Erythroblast (primary cell): Measurements from ENCODE around the gene CPPED1.
A peak's percentile ranks its signal among the peaks of the same experiment; 100 is the strongest.
"Not testable (repeated sequence)": the region's sequence is repeated elsewhere in the genome, so short reads cannot be mapped to it uniquely, and the experiment has no call there.

ENCODE experiments used
- DNase-seq, 2 experiments: peaks; one replicate each; lab custom pipeline; 2025; lab: John Stamatoyannopoulos, UW
- GATA1 ChIP-seq: IDR thresholded peaks from 2 replicates; pipeline ENCODE4 v1.6.1; 2011; ENCODE audit warnings: low read depth, mild to moderate bottlenecking, control low read depth, low read length, moderate library complexity
- POLR2A ChIP-seq: IDR thresholded peaks from 2 replicates; pipeline ENCODE4 v1.6.1; 2011; ENCODE audit warnings: mild to moderate bottlenecking, low read length

The CPPED1 gene

GRCh38 chr16:12793120-12793864, 10.4 kb downstream of the CPPED1 start:
- DNase-seq: peak; percentile 67 to 88
- TF ChIP-seq POLR2A (peak; percentile 28), GATA1 (no peak)

- DNase-seq: not testable (repeated sequence)
These were observed 11.2 kb downstream of the CPPED1 start for GRCh38 chr16:12792528-12792927.

GRCh38 chr16:12791340-12791739, 12.3 kb downstream of the CPPED1 start:
- no peak for TF ChIP-seq GATA1
- DNase-seq: peak in 1 of 2 experiments; percentile 17

- no peak for TF ChIP-seq GATA1
- no peak for TF ChIP-seq POLR2A
- no peak for DNase-seq
These were observed 14.9 kb downstream of the CPPED1 start for GRCh38 chr16:12788758-12789157.

GRCh38 chr16:12786081-12786480, 17.6 kb downstream of the CPPED1 start:
- TF ChIP-seq GATA1 (no peak), POLR2A (no peak)
- no peak for DNase-seq

GRCh38 chr16:12784076-12784475, 19.6 kb downstream of the CPPED1 start:
- TF ChIP-seq GATA1 (no peak), POLR2A (no peak)
- peak in 1 of 2 experiments; percentile 29 for DNase-seq

GRCh38 chr16:12781777-12782176, 21.9 kb downstream of the CPPED1 start:
- TF ChIP-seq POLR2A: no peak
- no peak for TF ChIP-seq GATA1
- DNase-seq: no peak

- TF ChIP-seq POLR2A (no peak), GATA1 (no peak)
- no peak for DNase-seq
These were observed 23.2 kb downstream of the CPPED1 start for GRCh38 chr16:12780467-12780866.

- no peak for DNase-seq
- no peak for TF ChIP-seq GATA1
These were observed 25.0 kb downstream of the CPPED1 start for GRCh38 chr16:12778726-12779125.

- TF ChIP-seq GATA1 (no peak), POLR2A (no peak)
- DNase-seq: peak in 1 of 2 experiments; percentile 62
These were observed 27.9 kb downstream of the CPPED1 start for GRCh38 chr16:12775656-12776236.

GRCh38 chr16:12773221-12773620, 30.5 kb downstream of the CPPED1 start:
- TF ChIP-seq POLR2A: no peak
- no peak for TF ChIP-seq GATA1
- peak in 1 of 2 experiments; percentile 33 for DNase-seq

- no peak for DNase-seq
- TF ChIP-seq GATA1 (no peak), POLR2A (no peak)
These were observed 32.3 kb downstream of the CPPED1 start for GRCh38 chr16:12771341-12771798.

GRCh38 chr16:12769525-12769924, 34.2 kb downstream of the CPPED1 start:
- TF ChIP-seq GATA1: no peak
- TF ChIP-seq POLR2A: no peak
- no peak for DNase-seq

GRCh38 chr16:12767897-12768296, 35.8 kb downstream of the CPPED1 start:
- DNase-seq: peak; percentile 17 to 45

GRCh38 chr16:12766853-12767252, 36.8 kb downstream of the CPPED1 start:
- DNase-seq: no peak
- no peak for TF ChIP-seq GATA1
- TF ChIP-seq POLR2A: no peak

More at GRCh38 chr16:12767897-12768296, 35.8 kb downstream of the CPPED1 start:
- TF ChIP-seq GATA1 (no peak), POLR2A (no peak)

GRCh38 chr16:12766208-12766607, 37.5 kb downstream of the CPPED1 start:
- peak in 1 of 2 experiments; percentile 34 for DNase-seq
